Thyroid gland (tissue), 4 donors: Measurements from ENCODE around the gene RNF125.

Experiments used
- CTCF ChIP-seq, 6 experiments: fragments of 200-600 bp in 3 of 6; fragments of 450-650 bp in 3 of 6; sonication (generic) in 3 of 6; IDR thresholded peaks; one replicate each; pipeline ENCODE4 v1.5.1; 2016 to 2019; ENCODE audit warnings: antibody characterized with exemption in 6 of 6, mild to moderate bottlenecking in 2 of 6, inconsistent platforms in 1 of 6, moderate library complexity in 1 of 6
- POLR2A ChIP-seq, 2 donors: fragments of 450-650 bp; IDR thresholded peaks; one replicate each; pipeline ENCODE4 v1.6.1; 2017; ENCODE audit warnings: antibody characterized with exemption in 2 of 2, mild to moderate bottlenecking in 2 of 2, moderate library complexity in 1 of 2

GRCh38 chr18:32104516-32104915 lies 85.9 kb downstream of the RNF125 start:
- TF ChIP-seq CTCF (IDR thresholded peaks at IDR 0.05) (no peak), POLR2A (IDR thresholded peaks at IDR 0.05) (no peak)
